HepG2 (cell line): Measurements from ENCODE around the gene CHD2. TPM values are rescaled to one million over a fixed set of nuclear protein-coding genes. Genes with fewer than 3 reads are reported as not detected.

ENCODE experiments used
- AHDC1 ChIP-seq: sonication (generic); formaldehyde crosslinking; IDR thresholded peaks from 2 replicates; pipeline ENCODE4 v1.5.1; 2020; ENCODE audit warnings: mild to moderate bottlenecking, missing genetic modification reagents, borderline replicate concordance
- CBFB ChIP-seq: sonication (generic); formaldehyde crosslinking; IDR thresholded peaks from 2 replicates; pipeline ENCODE4 v1.4.0; 2020; ENCODE audit warnings: missing genetic modification reagents
- FOXK1 ChIP-seq: sonication (generic); formaldehyde crosslinking; IDR thresholded peaks from 2 replicates; pipeline ENCODE4 v1.4.0; 2020; ENCODE audit warnings: low read depth, missing genetic modification reagents, borderline replicate concordance
- FOXP4 ChIP-seq: sonication (generic); formaldehyde crosslinking; IDR thresholded peaks from 2 replicates; pipeline ENCODE4 v1.4.0; 2020; ENCODE audit warnings: missing genetic modification reagents
- polyA plus RNA-seq, 8 experiments: library from polyadenylated mRNA; depleted of rRNA in 3 of 8; stranded (reverse) in 7 of 8; unstranded in 1 of 8; fragments of >200 nt; fragmentation: Illumina TruSeq in 4 of 8; extraction: Trizol in 4 of 8; gene quantifications; 2 replicates each; pipeline versions ENCODE4 v1.2.1 to v1.2.3, GENCODE V29; 2011 to 2016; ENCODE audit warnings: low read depth in 4 of 8, missing spikeins in 1 of 8, mixed read lengths in 1 of 8; ENCODE audit not compliant: insufficient read depth in 1 of 8
- total RNA-seq, 5 experiments: library from RNA; depleted of rRNA; stranded (reverse); fragments of >200 nt; fragmentation: Illumina TruSeq; extraction: Trizol; gene quantifications; 2 replicates each; pipeline ENCODE4 v1.2.3, GENCODE V29; 2016; ENCODE audit warnings: low read depth in 1 of 5

Gene CHD2
- total and polyA plus RNA-seq, 2 of the 13 experiments (the other 11 are each of a cell fraction or from before 2014, with no cell fraction given) = 54.0 to 54.1 TPM

GRCh38 chr15:93029836-93030429 lies 129.8 kb downstream of the CHD2 start (continued):
- TF ChIP-seq AHDC1 (CRISPR knock-in tag) (no peak), CBFB (0 out of 2 replicates have a peak, but pooled peaks have one; percentile 29), FOXP4 (CRISPR knock-in tag) (no peak), FOXK1 (CRISPR knock-in tag) (no peak)
